B cell (primary cell): ENCODE results near the gene VAV2. TPM values are rescaled to one million over a fixed set of nuclear protein-coding genes. Genes with fewer than 3 reads are reported as not detected.
A peak's percentile ranks its signal among the peaks of the same experiment; 100 is the strongest.

Experiments used
- ATAC-seq: fragments of 200-7000 bp; cut with Tn5 transposase; one replicate; pipeline ENCODE4 v1.10.0; 2021; ENCODE audit warnings: low read depth, mild to moderate bottlenecking, moderate number of reproducible peaks, moderate library complexity
- CTCF ChIA-PET: fragments of 350-600 bp; sonication (Branson Sonifier 250); formaldehyde crosslinking; loops from one replicate; lab custom pipeline; 2021; ENCODE audit warnings: antibody characterized with exemption, inconsistent platforms; lab: Charles Lee
- POLR2A ChIA-PET: fragments of 350-600 bp; sonication (Branson Sonifier 250); formaldehyde crosslinking; loops from one replicate; lab custom pipeline; 2021; ENCODE audit warnings: antibody characterized with exemption; lab: Charles Lee
- DNase-seq: peaks from one replicate; pipeline ENCODE4 v3.0.0; 2013
- H2AFZ ChIP-seq: 2 replicates; pipeline ENCODE4 v1.6.1; 2012; ENCODE audit warnings: mild to moderate bottlenecking, low read depth, low read length; ENCODE audit not compliant: insufficient read depth, poor library complexity, severe bottlenecking
- H3K27ac ChIP-seq, 2 donors: 1 replicate in 1 of 2; 2 replicates in 1 of 2; pipeline ENCODE4 v1.5.1; 2012 to 2013; ENCODE audit warnings: low read length in 2 of 2, mild to moderate bottlenecking in 2 of 2, moderate library complexity in 1 of 2
- H3K27me3 ChIP-seq, 4 experiments: fragments of 200-600 bp in 1 of 4; sonication (generic) in 1 of 4; replicated peaks in 1 of 4; 1 replicate in 2 of 4; 2 replicates in 2 of 4; pipeline versions ENCODE4 v1.6.1 to v1.7.0; 2013 to 2016; ENCODE audit warnings: low read length in 3 of 4, mild to moderate bottlenecking in 2 of 4, mixed read lengths in 1 of 4, moderate library complexity in 1 of 4; ENCODE audit not compliant: insufficient read depth in 4 of 4, control insufficient read depth in 3 of 4; ENCODE audit errors: control extremely low read depth in 1 of 4
- H3K36me3 ChIP-seq, 2 experiments: replicated peaks in 1 of 2; 1 replicate in 1 of 2; 2 replicates in 1 of 2; pipeline versions ENCODE4 v1.6.1 to v1.7.1; 2013; ENCODE audit warnings: low read length in 1 of 2; ENCODE audit not compliant: insufficient read depth in 2 of 2, control insufficient read depth in 1 of 2; ENCODE audit errors: control extremely low read depth in 1 of 2, extremely low read depth in 1 of 2
- H3K4me1 ChIP-seq, 2 donors: fragments of 200-600 bp in 1 of 2; sonication (generic) in 1 of 2; 1 replicate in 1 of 2; 2 replicates in 1 of 2; pipeline versions ENCODE4 v1.5.1 to v1.6.1; 2013 to 2017; ENCODE audit warnings: low read length in 2 of 2; ENCODE audit not compliant: control insufficient read depth in 2 of 2, insufficient read depth in 2 of 2
- H3K4me2 ChIP-seq: replicated peaks from 2 replicates; pipeline ENCODE3; 2012; ENCODE audit warnings: mild to moderate bottlenecking, low read depth, low read length; ENCODE audit not compliant: poor library complexity, severe bottlenecking
- H3K4me3 ChIP-seq, 5 experiments: fragments of 200-600 bp in 1 of 5; sonication (generic) in 1 of 5; 1 replicate in 3 of 5; 2 replicates in 2 of 5; pipeline versions ENCODE4 v1.5.1 to v1.7.0; 2011 to 2016; ENCODE audit warnings: low read length in 4 of 5, mild to moderate bottlenecking in 4 of 5, low read depth in 2 of 5, control low read depth in 1 of 5, moderate library complexity in 1 of 5; ENCODE audit not compliant: insufficient read depth in 1 of 5; ENCODE audit errors: control extremely low read depth in 1 of 5, extremely low read depth in 1 of 5
- H3K79me2 ChIP-seq: fragments of 200-600 bp; sonication (generic); one replicate; pipeline ENCODE4 v1.6.0; 2016; ENCODE audit warnings: low read length; ENCODE audit not compliant: control insufficient read depth, insufficient read depth
- H3K9ac ChIP-seq: fragments of 200-600 bp; sonication (generic); 2 replicates; pipeline ENCODE4 v1.6.1; 2017; ENCODE audit warnings: mild to moderate bottlenecking, low read length, moderate library complexity
- H3K9me3 ChIP-seq, 3 donors: one replicate each; pipeline versions ENCODE4 v1.6.1 to v1.7.1; 2013; ENCODE audit warnings: low read length in 2 of 3; ENCODE audit not compliant: control insufficient read depth in 2 of 3, insufficient read depth in 1 of 3; ENCODE audit errors: control extremely low read depth in 1 of 3
- H4K20me1 ChIP-seq: 2 replicates; pipeline ENCODE4 v1.6.0; 2012; ENCODE audit warnings: mild to moderate bottlenecking, low read length; ENCODE audit not compliant: insufficient read depth, control insufficient read depth, poor library complexity, severe bottlenecking
- H3K27ac Mint-ChIP-seq: one replicate; pipeline ENCODE4 v1.8.0; 2021; ENCODE audit warnings: mixed read lengths
- H3K27me3 Mint-ChIP-seq: one replicate; pipeline ENCODE4 v1.8.0; 2021; ENCODE audit warnings: mixed read lengths
- H3K4me1 Mint-ChIP-seq: one replicate; pipeline ENCODE4 v1.8.0; 2021; ENCODE audit warnings: mixed read lengths
- H3K4me3 Mint-ChIP-seq: one replicate; pipeline ENCODE4 v1.8.0; 2021; ENCODE audit warnings: mixed read lengths
- H3K9me3 Mint-ChIP-seq: one replicate; pipeline ENCODE4 v1.8.0; 2022; ENCODE audit warnings: mixed read lengths; ENCODE audit not compliant: insufficient read depth
- CTCF ChIP-seq: fragments of 200-600 bp; IDR thresholded peaks from one replicate; pipeline ENCODE4 v1.8.0; 2022; ENCODE audit warnings: antibody characterized with exemption, mild to moderate bottlenecking
- EZH2 ChIP-seq: IDR thresholded peaks from 2 replicates; pipeline ENCODE4 v1.6.1; 2012; ENCODE audit warnings: borderline replicate concordance, low read depth, mild to moderate bottlenecking, moderate library complexity, low read length; ENCODE audit not compliant: insufficient read depth, poor library complexity, severe bottlenecking
- WGBS: methylation state at CpG from one replicate; pipeline ENCODE4 v1.1.5; 2013; ENCODE audit warnings: missing lambda C conversion rate; ENCODE audit not compliant: insufficient coverage; 5-methylcytosine and 5-hydroxymethylcytosine counted together
- intact Hi-C: fragments of 100-400 bp; cut with micrococcal nuclease; formaldehyde crosslinking; loops from one replicate; pipeline ENCODE4 v1.10.0; 2022
- polyA plus RNA-seq: library from polyadenylated mRNA; depleted of rRNA; stranded (reverse); fragments of >200 nt; gene quantifications from 2 replicates; pipeline ENCODE4 v1.2.3, GENCODE V29; 2012
- total RNA-seq, 2 donors: library from RNA; stranded (reverse); fragments of 120-200 nt in 1 of 2; gene quantifications; 1 replicate in 1 of 2; 2 replicates in 1 of 2; pipeline versions ENCODE4 v1.2.3 to v1.2.4, GENCODE V29; 2013 to 2022

VAV2 gene
- total and polyA plus RNA-seq, 2 donors (not counting 1 experiment from before 2014, with no cell fraction given) = 34.4 to 128 TPM

GRCh38 chr9:133987946-133988665 lies 4.0 kb downstream of the VAV2 start:
- ATAC-seq (no peak), DNase-seq (no peak)
- Histone ChIP-seq H3K4me3 (no peak overlapping the region), H4K20me1 (peaks cover 83% of the 10 kb centered on the region), H3K36me3 (peaks cover 0 to 6% of the 10 kb centered on the region in 2 experiments), H3K27me3 (no peaks in the 10 kb centered on the region), H3K4me1 (peaks cover 24 to 30% of the 10 kb centered on the region in 2 donors), H3K9ac (no peak overlapping the region), H3K4me2 (peak overlapping the region; percentile 17), H3K9me3 (no peaks in the 10 kb centered on the region), H2AFZ (no peak overlapping the region), H3K27ac (no peak overlapping the region), H3K79me2 (peaks cover 96% of the 10 kb centered on the region)
- TF ChIP-seq CTCF (no peak), EZH2 (no peak)
- POLR2A ChIA-PET = no interaction called here
- H3K27ac Mint-ChIP-seq = no peak overlapping the region
- no peaks in the 10 kb centered on the region for H3K9me3 Mint-ChIP-seq
- CTCF ChIA-PET = interaction anchor here (0.6 to 1.5 kb wide), 3 partner anchors 19 to 205 kb away, joined by 4 to 5 read pairs (median 4); no protein-coding TSS in a partner anchor
- peak overlapping the region; percentile 71 for H3K4me3 Mint-ChIP-seq
- 93% methylated on average over 6 of the region's 16 CpGs for WGBS
- H3K4me1 Mint-ChIP-seq = peaks cover 54% of the 10 kb centered on the region
- intact Hi-C loops = no loop called here
- no peaks in the 10 kb centered on the region for H3K27me3 Mint-ChIP-seq

GRCh38 chr9:133987446-133987788 lies 4.7 kb downstream of the VAV2 start:
- Histone ChIP-seq H3K36me3 (peaks cover 0 to 6% of the 10 kb centered on the region in 2 experiments), H3K79me2 (peaks cover 99% of the 10 kb centered on the region), H3K4me1 (peaks cover 29 to 30% of the 10 kb centered on the region in 2 donors), H3K4me2 (peak overlapping the region; percentile 22), H3K9ac (no peak overlapping the region), H3K27ac (no peak overlapping the region), H3K4me3 (no peak overlapping the region), H2AFZ (no peak overlapping the region), H4K20me1 (peaks cover 90% of the 10 kb centered on the region), H3K27me3 (no peaks in the 10 kb centered on the region), H3K9me3 (no peaks in the 10 kb centered on the region)
- H3K4me3 Mint-ChIP-seq = no peak overlapping the region
- no peaks in the 10 kb centered on the region for H3K27me3 Mint-ChIP-seq
- no peak for DNase-seq
- TF ChIP-seq CTCF (no peak), EZH2 (no peak)
- CTCF ChIA-PET = interaction anchor here (0.6 kb wide), 1 partner anchor 18 kb away, joined by 3 read pairs; no protein-coding TSS in a partner anchor
- POLR2A ChIA-PET = no interaction called here
- no peak overlapping the region for H3K27ac Mint-ChIP-seq
- H3K4me1 Mint-ChIP-seq = peaks cover 58% of the 10 kb centered on the region
- intact Hi-C loops = no loop called here
- no peaks in the 10 kb centered on the region for H3K9me3 Mint-ChIP-seq
- ATAC-seq = no peak
- 97% methylated on average over 13 of the region's 14 CpGs for WGBS
